GM21529 (cell line): ENCODE results near the gene RABL6.

ENCODE experiments used
- ATAC-seq: cut with Tn5 transposase; IDR thresholded peaks from one replicate; pipeline ENCODE4 v1.9.1; 2021; ENCODE audit not compliant: unreplicated experiment

Gene RABL6

DNA sequence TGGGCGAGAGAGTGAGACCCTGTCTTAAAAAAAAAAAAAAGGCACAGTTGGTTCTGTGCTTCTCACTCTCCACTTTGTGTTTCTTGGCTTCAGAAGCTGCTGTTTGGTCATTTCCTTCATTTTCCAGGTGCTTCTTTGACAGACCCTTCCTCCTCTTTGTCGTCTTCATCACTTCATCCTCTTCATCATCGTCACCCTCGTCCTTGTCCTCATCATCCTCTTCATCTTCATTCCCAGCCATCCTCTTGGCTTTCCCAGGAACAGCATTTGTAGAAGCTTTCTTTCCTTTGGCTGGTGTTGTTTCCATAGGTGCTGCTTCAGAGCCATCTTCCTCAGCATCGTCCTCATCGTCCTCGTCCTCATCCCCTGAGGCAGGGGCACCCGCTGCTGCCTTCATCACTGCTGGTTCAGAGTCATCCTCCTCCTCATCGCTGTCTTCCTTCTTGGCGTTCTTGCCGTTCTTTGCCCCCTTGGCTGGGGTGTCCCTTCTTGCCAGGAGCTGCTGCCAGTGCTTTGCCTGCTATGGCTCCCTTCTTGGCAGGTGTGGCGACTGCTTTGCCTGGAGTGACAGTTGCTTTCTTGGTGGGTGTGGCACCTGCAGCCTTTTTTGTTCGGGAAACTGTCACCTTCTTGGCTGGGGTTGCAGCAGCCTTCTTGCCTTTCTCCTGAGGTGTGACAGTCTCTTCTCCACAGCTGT, 7.1 kb downstream of the RABL6 start:
- no peak for ATAC-seq

DNA sequence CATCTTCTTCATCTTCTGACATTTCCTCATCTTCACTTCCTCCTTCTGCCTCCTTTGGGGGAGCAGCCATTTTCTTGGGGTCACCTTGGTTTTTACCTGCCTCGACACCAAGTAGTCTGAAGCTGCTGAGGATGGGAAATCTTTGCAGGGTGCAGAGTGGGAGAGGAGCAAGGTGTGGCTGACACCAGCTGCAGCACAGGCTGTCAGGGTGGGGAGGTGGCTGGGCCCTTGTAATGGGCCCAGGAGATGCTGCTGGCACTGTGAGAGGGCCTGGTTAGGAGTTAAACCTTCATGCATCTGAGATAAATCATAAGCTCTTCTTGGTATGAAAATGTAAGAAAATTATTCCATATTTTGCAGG, 7.7 kb downstream of the RABL6 start:
- ATAC-seq: no peak

DNA sequence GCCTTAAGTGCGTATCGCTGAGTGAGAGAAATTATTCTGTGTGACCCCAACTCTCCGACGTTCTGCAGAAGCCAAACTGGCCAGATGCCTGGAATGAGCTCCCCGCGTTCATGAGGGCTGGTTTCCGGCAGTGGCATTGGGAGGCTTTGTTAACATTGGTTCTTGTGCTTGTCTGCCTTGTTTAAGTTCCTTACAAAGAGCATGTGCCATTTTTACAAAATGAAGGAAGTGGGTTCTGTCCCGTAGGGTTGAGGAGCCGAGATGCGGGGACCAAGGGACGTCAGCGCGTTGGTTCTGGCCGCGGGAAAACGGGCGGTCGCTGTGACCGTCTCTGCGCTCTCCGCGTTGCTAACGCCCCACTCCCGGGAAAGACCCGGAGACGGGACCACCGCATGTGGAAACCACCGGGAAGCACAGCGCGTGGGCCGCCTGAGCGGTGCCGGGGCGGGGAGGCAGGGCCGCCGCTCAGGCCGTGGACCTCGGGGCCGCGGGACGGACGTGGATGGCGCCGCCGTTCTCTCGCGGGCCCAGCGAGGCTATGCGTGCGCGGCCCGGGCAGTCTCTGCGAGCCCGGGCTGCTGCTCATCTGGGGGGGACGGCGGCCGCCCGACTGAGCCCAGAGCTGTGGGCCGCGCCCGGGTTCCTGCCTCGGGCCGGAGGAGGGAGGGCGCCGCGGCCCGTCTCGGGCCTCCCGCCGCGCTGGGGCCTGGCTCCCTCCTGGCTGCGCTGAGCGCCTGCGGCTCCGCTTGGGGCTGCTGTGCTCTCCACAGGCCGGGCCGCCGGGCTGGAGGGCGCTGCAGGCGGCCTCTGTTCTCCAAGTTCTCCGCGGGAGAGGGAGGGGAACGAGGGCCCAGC, 13.4 kb downstream of the RABL6 start:
- no peak for ATAC-seq

DNA sequence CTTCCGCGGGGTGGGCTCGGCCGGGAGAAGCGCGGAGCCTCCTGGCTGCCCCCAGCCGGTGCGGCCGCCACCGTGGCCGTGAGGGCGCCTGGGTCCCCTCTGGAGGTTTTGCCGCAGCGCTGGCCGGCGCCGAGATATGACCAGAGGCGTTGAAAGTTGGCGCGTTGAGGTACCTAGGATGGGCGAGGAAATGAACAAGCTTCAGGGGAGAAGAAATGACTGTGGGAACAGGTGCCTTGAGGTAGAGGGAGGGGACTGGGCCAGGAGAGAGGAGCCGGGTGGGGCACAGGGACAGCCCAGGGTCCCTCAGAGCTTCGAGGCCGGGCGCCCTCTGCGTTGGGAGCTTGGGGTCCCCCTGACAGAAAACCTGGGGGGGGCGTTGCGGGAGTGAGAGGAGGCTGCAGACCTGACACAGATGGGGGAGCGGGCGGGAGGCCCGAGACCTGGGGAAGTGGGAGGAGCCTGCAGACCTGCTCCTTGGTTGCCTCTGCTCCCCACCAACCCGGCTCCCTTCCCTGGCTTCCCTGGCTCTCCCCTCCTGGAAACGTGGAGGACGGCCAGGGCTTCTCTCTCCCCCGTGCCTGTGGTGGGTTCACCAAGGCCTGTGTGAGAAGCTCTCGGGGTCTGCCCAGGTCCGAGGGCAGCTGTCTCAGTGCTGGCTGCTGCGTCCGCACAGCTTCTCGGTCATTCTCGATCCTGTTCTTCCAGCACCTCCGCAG, 14.2 kb downstream of the RABL6 start:
- no peak for ATAC-seq

DNA sequence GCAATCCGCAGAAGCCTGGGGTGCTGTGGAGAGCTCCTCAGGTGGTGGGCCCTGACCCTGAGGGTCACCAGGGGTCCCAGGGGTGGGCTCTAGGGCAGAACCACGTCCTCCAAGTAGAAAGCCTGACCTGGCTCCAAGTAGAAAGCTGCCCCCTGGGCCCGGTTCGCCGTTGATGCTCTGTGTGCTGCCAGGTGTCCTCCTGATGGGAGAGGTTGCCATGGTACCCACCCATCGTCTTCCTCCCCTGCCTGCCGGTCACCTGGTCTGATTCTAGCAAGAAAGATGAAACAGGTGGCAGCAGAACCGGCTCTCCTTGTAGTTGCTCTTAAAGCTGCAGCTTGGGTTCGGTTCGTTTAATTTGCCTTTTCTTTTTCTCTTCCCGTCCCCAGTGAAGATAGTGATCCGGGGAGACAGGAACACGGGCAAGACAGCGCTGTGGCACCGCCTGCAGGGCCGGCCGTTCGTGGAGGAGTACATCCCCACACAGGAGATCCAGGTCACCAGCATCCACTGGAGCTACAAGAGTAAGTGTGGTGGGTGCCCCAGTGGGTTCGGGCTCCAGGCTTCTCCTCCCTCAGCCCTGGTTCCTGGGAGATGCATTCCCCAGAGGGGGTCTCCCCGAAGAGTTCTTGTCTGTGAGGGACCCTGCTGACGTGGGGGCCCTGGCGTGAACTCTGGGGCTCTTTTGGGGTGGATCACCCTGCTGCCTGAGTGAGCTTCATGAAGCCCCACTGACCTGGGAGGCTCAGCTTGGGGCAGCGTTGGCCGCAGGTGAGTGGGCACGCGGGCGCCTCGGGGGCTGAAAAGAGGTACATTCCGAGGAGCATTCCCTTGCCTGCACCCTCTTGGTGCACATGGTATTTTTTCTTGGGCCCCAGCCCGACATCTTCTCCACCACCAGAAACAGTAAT, 15.6 kb downstream of the RABL6 start:
- no peak for ATAC-seq

DNA sequence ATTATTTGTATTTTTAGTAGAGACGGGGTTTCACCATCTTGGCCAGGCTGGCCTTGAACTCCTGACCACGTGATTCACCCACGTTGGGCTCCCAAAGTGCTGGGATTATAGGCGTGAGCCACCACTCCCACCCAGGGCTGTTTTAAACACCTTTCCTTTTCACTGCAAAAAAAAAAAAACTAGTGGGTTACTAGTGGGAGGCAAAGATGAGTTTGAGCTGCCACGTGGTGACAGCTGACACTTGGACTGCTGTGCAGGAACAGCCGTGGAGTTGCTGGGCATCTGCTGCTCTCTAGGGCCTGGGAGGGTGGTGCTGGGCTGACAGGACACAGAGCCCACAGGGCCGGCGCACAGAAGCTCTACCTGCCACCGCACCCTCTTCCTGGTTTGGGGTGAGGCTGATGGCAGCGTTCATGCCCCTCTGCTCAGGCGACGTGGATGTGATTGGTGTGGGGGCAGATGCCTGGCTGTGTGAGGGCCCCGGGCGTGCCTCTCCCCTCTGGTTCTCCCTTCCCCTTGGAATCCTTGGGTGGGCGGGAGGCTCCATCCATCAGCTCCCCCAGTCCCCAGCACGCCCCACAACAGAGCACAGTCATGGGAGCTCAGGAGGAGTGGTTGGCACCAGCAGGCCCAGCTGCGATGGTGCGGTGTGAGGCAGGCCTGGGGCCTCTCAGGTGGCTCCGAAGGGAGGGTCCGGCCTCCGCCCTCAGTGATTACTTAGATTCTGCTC, 16.9 kb downstream of the RABL6 start:
- no peak for ATAC-seq

DNA sequence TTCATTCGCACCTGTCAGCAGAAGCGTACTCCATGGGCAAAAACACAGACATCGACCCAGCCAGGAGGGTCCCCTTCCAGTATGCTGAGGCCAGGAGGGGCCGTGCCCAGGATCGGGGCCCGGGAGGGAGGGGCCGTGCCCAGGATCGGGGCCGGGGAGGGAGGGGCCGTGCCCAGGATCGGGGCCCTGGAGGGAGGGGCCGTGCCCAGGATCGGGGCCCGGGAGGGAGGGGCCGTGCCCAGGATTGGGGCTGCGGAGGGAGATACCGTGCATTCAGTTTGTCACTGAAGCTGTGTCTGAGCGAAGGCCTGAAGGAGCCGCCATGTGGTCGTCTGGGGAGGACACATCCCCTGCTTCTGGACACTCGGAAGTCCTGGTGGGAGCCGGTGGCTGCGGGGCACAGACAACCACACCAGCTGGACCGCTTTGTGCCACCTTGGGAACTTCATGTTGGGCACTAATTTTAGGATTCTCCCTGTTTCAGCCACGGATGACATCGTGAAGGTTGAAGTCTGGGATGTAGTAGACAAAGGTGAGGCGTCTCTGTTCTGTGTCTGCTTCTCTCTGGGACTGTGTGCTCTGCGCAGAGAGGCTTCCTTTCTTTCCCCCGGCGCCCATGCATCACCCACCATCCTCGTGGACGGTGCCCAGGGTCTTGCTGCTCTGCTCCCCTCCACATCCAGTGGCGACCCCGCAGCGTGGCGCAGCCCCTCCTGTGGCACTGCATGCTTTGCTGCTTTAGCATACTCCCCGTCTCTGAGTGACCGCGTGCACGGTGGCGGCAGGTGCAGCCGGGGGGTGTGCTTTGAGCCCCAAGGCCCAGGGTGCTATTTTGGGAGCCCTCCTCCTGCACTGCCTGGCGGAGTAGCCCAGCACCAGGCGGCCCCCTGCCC, 17.8 kb downstream of the RABL6 start:
- no peak for ATAC-seq

DNA sequence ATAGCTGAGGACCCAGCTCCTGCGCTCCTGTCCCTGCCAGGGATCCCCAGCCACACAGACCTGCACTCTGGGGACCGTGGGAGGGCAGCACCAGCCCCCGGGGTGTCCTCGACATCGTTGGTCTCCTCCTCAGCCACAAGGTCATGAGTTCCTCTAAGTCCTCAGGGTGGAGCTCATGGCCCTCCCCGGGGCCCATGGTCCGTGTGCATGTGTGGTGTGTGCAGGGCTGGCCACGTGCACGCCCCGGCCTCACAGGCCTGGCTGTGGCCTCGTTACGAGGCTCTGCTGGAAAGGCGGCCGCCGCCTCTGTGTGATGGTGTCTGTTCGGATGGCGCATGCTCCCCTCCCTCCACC, 18.4 kb downstream of the RABL6 start:
- no peak for ATAC-seq

DNA sequence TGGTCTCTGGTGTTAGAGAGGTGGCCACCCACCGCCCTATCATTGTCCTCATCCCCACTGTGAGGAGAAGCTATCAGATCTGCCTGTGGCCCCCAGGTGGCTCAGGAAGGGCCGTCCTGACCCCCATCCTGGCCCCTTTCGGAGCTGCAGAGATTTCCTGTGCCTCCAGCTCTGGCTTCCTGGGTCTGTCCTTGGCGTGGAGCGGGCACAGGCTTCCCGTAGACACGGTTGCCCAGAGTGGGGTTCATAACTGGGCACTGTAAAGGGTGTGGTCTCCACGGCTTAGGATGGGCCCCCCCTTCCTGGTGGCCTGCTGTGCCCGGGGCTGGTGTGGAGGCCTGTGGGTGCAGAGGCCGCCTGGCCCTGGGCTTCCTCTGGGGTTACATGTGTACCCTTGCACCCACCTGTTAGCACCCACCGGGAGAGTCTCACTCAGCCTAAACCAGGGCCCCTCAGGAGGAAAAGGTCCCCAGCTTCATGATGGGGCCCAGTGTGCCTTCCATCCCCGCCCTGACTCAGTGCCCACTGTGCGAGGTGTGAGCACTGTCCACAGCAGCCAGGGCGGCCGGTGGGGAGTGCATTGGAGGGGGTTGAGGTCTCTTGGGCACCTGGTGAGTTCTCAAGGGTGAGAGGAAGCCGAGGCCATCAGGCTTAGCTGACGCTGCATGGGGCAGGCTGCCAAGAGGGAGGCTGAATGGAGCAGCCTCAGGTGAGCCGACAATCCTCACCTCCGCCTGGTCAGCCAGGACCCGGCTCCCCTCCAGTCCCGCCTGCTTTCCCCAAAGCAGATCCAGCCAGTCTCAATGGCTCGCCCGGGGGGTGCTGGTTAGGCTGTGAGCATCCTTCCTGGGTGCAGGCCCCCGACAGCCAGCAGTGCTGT, 19.2 kb downstream of the RABL6 start:
- ATAC-seq: no peak

DNA sequence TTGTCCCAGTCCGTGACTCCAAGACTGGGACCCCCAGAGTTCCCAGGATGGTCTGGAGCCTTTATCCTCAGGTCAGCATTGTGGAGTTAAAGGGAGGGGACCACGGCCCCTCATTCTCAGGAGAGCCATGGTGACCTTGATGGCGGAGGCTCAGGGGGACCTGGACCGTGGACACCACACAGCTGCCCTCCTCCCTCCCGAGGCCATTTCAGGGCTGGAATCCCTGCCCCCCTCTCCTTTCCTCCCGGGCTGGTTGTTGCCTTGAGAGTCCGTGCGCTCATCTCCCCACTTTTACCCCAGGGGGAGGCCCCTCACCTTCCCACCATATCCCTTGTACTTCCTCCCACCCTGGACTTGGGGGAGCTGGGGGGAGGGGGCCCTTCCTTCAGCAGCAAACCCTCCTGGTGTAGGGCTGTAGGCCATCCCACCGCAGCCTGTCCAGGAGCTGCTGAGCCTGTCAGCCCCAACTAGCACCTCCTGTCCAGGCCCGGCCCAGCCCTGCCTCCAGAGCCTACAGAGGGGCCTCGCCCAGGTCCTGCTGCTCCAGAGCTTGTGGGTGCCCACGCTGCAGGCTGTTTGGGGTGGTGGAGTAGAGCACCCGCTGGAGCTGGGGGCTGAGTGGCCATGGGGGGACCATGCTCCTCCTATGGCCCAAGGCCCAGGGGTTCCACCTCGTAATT, 20.2 kb downstream of the RABL6 start:
- no peak for ATAC-seq

DNA sequence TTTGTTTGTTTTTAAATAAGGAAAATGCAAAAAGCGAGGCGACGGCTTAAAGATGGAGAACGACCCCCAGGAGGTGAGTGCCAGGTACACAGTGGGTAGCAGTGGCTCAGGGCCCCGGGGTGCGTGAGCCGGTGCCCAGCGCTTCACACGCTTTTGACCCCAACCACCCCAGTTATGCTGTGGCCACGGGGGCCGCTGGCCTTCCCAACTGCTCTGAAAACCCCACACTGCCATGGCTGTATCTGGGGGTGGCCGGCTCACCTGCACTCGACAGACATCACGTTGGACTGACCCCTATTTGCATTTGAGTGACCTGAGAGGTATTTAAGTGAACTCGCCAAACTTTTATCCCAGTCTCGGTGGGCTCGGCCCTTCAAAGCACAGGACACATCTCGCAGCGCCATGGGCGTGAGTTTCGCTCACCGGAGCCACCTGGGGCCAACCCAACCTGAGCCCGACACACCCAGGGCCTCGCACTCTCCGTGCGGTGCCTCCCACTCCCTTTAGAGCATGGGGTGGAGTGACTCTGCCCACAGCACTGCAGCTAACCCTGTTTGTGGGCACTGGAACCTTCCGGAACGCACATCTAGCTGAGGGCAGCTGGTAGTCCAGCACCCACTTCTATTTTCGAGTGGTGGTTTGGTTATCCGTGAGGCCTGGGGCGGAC, 20.9 kb downstream of the RABL6 start:
- ATAC-seq: no peak

DNA sequence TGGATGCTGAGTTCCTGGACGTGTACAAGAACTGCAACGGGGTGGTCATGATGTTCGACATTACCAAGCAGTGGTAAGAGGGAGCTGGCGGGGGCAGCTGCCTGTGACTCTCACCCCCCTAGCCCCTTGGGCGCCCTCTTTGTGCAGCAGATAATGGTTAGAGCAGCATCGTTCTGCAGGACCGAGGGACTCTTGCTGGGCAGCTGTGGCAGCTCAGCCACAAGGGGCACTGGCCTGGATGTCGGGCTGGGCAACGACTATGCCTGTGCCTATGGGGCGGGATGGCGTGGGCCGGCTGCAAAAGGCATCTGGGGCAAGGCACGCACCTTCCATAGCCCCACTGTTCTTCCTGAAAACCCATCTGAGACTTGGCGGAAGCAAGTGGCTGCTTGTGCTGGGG, 21.7 kb downstream of the RABL6 start:
- ATAC-seq: no peak

DNA sequence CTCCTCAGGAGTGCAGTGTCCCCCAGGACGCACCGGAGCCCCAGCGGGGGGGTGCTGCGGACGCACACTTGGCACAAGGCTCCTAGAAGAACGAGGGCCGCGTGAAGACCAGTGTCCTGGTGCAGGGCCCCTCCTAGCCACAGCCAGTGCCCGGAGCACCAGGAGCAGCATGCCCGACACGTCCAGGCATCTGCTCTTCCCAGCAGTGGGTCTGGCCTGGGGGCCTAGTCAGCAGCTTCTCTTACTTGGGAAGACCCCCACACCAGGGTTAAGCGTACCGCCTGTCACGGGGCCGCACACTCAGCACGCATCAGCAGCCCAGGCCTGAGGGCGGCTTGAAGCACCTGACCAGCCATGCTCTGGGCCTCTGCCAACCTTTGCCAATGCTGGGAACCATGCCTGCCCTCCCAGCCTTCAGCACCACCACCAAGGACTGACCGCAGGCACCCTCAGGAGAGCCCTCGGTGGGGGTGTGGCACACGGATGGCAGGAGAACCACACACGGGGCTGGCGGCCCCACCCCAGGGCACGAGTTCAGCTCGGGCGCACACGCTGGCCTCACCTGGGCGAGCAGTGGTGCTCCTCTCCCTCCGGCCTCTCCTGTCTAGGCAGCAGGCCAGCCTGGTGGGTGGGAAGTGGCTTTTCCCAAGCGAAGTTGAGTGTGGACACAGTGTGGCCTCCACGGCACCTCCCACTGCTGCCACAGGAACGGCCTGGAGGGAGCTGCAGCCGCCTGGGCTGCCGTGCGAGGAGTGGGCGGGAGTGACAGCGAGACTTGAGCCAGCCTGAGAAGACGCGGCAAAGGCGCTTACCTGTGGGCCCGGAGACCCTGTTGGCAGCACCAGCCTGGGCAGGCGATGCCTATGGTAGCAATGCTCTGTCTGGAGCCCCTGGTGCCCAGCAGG, 22.5 kb downstream of the RABL6 start:
- ATAC-seq: no peak

DNA sequence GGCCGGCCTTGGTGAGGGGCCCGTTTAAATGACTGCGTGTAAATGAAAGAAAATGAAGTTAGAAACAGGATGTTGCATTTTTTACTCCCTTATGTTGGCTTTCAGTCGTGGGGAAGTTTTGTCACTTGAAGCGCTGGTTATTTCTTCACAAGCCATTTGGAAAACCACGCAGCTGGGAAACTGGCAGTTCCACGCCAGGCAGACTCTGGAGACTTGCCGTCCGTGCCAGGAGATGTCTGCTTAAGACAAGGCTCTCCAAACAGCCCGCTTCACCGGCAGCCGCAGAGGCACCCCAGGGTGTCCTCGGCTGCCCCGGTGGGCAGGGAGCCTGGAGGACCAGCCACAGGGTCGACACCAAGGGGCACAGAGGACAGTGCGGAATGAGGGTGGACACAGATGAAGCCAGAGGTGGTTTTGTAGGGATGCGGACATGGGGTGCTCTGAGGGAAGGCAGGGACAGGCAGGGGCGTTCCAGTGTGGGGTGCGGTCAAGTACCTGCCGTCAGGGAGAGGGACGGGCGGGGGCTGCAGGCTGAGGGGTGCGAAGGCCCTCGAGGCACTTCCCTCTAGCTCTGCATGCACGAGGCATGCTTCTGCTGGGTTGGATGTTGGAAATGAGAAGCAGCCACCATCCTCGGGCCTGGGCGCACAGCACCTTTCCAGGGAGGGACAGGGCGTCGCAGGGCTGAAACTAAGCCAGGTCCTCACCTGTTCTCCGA, 23.4 kb downstream of the RABL6 start:
- no peak for ATAC-seq

DNA sequence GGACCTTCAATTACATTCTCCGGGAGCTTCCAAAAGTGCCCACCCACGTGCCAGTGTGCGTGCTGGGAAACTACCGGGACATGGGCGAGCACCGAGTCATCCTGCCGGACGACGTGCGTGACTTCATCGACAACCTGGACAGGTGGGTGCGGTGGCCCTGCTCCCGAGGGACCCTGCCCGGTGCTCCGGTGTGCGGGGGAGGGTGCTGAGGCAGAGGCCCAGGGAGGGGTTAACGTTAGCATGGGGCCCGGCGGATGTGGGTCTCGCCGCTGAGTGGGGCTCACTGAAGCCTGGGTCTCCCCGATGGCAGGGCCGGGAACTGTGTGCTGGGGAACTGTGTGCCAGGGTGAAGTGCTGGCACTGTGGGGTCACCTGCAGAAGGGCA, 24.0 kb downstream of the RABL6 start:
- ATAC-seq: no peak

DNA sequence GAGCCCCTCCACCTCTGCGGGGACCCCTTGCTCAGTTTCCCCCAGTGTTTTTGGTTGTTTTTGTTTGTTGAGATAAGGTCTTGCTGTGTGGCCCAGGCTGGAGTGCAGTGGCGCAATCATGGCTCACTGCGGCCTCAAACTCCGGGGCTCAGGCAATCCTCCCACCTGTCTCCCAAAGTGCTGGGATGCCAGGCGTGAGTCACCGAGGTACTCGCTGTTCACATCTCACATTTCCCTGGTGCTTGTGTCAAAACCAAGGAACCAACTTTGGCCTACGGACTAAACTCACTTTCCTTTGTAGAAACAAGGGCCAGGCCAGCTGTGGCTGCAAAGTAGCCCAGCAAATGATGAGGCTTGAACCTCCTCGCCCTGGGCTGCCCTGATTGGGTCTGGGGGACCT, 24.8 kb downstream of the RABL6 start:
- no peak for ATAC-seq
